ENCODE measurements around the gene KHDC3L. TPM values are rescaled to one million over a fixed set of nuclear protein-coding genes. Genes with fewer than 3 reads are reported as not detected.

KHDC3L gene
- total RNA-seq, 1 experiment from 2014 or later, result not detected

- DNase-seq (ENCODE audit: low read depth, low spot score), result no peak
- in situ Hi-C loops (cut with HindIII; ENCODE audit: low pct_unique_long_range_greater_than_20kb, low sequenced_read_pairs), result no loop called here
Observed at GRCh38 chr6:73395875-73396274, 33.4 kb downstream of the KHDC3L start.

GRCh38 chr6:73400656-73401055 is 38.2 kb downstream of the KHDC3L start:
- DNase-seq (ENCODE audit: low read depth, low spot score), result no peak
- in situ Hi-C loops (cut with HindIII; ENCODE audit: low pct_unique_long_range_greater_than_20kb, low sequenced_read_pairs), result no loop called here

GRCh38 chr6:73409395-73409794 is 46.9 kb downstream of the KHDC3L start:
- DNase-seq (ENCODE audit: low read depth, low spot score), result no peak
- in situ Hi-C loops (cut with HindIII; ENCODE audit: low pct_unique_long_range_greater_than_20kb, low sequenced_read_pairs), result no loop called here

GRCh38 chr6:73413102-73413501 is 50.6 kb downstream of the KHDC3L start:
- in situ Hi-C loops (cut with HindIII; ENCODE audit: low pct_unique_long_range_greater_than_20kb, low sequenced_read_pairs), result no loop called here
- DNase-seq (ENCODE audit: low read depth, low spot score), result no peak

Small RNAs within 50 kb of the gene (small RNA-seq; reads per million reads assigned to genes)
- 0 to 1.2 reads per million in 2 experiments for gene RPL39P3

Other genes with a start within 250 kb of the KHDC3L start
- gene KHDC1L, start 137.2 kb upstream of the KHDC3L start, total RNA-seq (2014; rRNA removed; shearing (Covaris generic)), result not detected in 2 replicates
- 0.19 TPM in 1 of 2 replicates, not detected in the other for gene KHDC1, start 99.5 kb upstream of the KHDC3L start, total RNA-seq (2014; rRNA removed; shearing (Covaris generic))
- gene DPPA5, start 8.4 kb upstream of the KHDC3L start, total RNA-seq (2014; rRNA removed; shearing (Covaris generic)), result not detected in 2 replicates
- gene OOEP, start 7.2 kb downstream of the KHDC3L start, total RNA-seq (2014; rRNA removed; shearing (Covaris generic)), result not detected in 2 replicates
- not detected in 2 replicates for gene DDX43, start 32.2 kb downstream of the KHDC3L start, total RNA-seq (2014; rRNA removed; shearing (Covaris generic))
- gene CGAS, start 89.6 kb downstream of the KHDC3L start, total RNA-seq (2014; rRNA removed; shearing (Covaris generic)), result not detected in 2 replicates
- gene MTO1, start 99.1 kb downstream of the KHDC3L start, total RNA-seq (2014; rRNA removed; shearing (Covaris generic)), result 22.6 and 26.3 TPM in 2 replicates
- gene EEF1A1, start 158.4 kb downstream of the KHDC3L start, total RNA-seq (2014; rRNA removed; shearing (Covaris generic)), result 12,462 and 13,460 TPM in 2 replicates